DMS79 (cell line): ENCODE results near the gene SH2D1A.
"Not testable (repeated sequence)": the region's sequence is repeated elsewhere in the genome, so short reads cannot be mapped to it uniquely, and the experiment has no call there.

Experiments used
- DNase-seq: peaks from one replicate; lab custom pipeline; 2025; lab: John Stamatoyannopoulos, UW

Gene SH2D1A

GRCh38 chrX:124346117-124346876, at the start of gene SH2D1A:
SH2D1A (plus strand) TSS chrX:124346563; CDS start chrX:124346643, 80 bp downstream.
- no peak for DNase-seq

DNA sequence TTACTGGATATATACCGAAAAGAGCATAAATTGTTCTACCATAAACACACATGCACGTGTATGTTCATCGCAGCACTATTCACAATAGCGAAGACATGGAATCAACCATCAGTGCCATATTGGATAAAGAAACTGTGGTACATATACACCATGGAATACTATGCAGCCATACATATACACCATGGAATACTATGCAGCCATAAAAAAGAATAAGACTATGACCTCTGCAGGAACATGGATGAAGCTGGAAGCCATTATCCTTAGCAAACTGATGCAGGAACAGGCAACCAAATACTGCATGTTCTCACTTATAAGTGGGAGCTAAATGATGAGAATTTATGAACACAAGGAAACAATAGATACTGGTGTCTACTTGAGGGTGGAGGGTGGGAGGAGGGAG, 47.0 kb upstream of the SH2D1A start:
- not testable (repeated sequence) for DNase-seq

DNA sequence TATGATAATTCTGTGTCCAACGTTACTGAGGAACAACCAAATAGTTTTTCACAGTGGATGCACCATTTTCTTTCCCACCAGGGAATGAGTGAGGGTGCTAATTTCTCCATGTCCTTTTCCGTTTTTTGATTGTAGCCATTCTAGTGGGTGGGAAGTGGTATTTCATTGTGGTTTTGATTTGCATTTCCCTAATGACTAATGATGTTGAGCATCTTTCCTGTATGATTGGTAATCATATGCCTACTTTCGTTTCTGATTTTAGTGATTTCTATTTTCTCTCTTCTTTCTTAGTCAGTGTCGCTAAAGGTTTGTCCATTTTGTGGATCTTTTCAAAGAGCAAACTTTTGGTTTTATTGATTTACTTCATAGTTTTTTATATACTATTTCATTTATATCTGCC, 46.0 kb upstream of the SH2D1A start:
- DNase-seq = no peak

DNA sequence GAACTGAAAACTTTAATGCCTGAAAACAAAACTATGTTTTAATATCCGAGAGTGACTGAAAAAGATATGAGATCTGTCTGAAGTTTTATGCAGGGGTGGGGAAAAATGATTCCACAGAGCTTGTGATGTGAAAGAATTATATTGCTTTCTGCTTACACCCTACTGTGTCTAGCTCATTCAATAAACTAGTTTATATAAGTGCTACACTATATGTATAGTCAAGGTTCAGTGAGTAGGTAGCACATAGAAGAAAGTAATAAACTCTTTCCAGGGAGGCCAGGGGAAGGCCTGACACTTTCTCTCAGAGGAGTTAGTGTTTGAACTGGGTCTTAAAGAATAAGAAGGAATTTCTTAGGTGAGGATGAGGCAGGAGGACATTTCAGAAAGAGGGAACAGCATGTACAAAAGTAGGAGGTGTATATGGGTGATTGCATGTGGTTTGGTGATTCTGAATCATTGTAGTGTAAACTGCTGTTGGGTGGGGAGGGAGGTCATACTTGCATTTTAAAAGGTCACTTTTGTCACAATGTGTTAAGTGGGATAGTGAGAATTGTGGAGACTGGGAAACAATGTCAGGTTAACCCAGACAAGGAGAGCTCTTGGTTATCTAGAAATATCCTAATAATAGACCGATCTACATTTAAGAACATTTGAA, 39.0 kb upstream of the SH2D1A start:
- no peak for DNase-seq

DNA sequence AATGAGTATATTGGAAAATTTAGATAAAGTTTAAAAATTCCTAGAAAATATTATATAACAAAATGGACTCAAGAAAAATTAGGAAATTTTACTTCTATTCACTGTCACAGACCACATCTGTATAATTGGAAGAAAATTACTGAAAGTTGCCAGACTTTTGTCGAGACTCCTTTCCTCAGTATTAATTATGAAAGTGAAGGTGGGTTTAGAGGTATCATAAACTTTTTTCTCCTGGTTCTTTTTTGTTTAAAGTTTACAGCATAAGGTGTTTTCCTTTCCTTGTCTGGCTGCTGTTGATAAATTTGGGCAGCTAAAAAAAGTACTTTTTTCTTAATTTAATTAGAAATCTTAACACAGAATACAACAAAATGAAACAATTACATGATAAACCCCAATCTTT, 20.6 kb upstream of the SH2D1A start:
- no peak for DNase-seq

DNA sequence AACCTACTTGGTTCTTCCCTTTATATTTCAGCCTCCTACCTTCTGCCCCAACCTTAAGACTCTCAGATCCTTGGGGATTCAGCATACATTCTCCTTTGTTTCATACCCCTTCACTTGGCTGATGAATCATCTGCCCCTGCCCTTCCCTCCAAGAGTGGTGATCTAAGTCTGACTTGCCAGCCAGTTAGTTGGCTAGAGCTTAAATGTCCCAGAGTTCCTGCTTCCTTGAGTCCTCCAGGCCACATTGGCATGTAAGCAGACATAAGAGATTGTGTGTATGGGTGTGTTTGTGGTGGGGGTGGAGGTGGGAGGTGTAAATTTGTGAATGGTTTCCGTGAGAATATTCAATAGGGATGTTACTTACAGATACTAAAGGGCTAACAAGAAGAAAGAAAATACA, 17.6 kb upstream of the SH2D1A start:
- no peak for DNase-seq

- DNase-seq = no peak
These were observed 13.6 kb upstream of the SH2D1A start, which contains the start of gene TEX13D for GRCh38 chrX:124332481-124333424. TEX13D (plus strand) TSS chrX:124332660; CDS start chrX:124332918, 258 bp downstream.

GRCh38 chrX:124333862-124334261, 12.5 kb upstream of the SH2D1A start:
- DNase-seq = no peak

- not testable (repeated sequence) for DNase-seq
These were observed 11.8 kb upstream of the SH2D1A start for GRCh38 chrX:124334555-124334954.

- DNase-seq = no peak
These were observed 10.8 kb upstream of the SH2D1A start for GRCh38 chrX:124335598-124335997.

- DNase-seq = no peak
These were observed 8.4 kb upstream of the SH2D1A start for GRCh38 chrX:124337916-124338315.

DNA sequence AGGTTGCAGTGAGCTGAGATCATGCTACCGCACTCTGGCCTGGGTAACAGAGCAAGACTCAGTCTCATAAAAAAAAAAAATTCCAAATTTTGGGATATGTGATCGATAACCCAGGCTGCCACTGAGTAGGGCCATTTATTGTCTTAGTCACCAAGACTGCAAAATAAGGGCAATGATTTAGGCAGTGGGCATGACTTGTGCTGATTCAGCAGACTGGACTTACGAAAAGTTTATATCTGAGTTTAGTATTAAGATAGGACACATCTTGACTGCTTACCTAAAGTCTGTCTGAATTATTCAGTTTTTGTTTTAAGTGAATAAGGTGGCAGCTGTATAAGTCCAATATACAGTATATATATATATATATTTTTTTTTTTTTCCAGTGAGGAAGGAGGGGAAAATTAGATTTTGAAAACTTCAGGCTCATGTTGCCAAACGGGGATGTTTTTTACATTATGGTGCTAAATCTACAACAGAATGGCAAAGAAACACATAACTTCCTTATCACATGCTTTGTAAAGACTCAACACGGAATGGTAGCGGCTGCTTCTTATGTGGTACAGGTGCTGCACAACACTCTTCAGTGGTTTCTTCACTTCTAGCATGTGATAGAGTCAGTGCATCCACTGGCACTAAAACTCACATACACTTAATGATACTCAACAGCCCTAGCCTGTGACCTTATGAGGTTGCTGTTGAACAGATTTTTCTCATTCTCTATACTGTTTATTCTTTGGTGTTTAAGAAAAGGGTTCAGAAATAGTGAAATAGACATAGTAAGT, 7.4 kb upstream of the SH2D1A start:
- no peak for DNase-seq

GRCh38 chrX:124341396-124342132, 4.8 kb upstream of the SH2D1A start:
- no peak for DNase-seq

GRCh38 chrX:124342174-124342867, 4.0 kb upstream of the SH2D1A start:
- DNase-seq = no peak

DNA sequence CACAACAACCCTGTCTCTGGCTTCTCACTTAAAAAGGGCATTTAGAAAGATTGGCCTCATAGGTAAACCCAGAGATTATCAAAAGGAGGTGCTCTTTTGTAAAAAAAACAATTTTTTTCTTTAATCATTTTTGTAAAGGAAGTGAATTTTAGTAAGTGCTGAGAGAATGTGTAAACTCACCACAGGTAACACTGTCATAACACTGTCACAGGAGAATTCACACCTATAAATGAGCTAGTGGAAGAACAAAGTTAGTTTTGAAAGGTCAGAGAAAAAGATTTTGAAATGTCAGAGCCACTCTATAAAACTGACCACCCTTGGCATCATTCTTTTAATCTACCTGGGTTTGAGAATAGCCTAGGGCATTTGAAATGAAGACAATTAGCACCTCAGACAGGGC, 3.3 kb upstream of the SH2D1A start:
- no peak for DNase-seq

- DNase-seq = no peak
These were observed 2.1 kb upstream of the SH2D1A start for GRCh38 chrX:124344246-124344645.

DNA sequence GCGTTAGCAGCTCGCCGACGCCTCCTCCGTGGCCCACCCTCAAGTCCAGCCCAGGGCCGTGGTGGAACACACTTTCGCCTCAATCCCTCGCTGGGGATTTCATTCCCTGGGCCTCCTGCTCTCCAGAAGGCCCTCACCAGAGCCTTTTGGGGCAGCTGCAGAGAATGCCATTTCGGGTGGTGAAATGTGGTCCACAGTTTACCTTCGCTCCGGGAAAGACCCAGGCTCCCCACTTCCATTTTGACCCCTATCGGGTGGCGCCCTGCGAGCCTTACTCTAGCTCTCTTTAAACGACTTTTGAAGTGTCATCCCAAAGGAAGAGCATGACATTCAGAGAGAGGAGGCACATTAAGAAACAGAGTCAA, 496 bp downstream of the SH2D1A start:
- no peak for DNase-seq

DNA sequence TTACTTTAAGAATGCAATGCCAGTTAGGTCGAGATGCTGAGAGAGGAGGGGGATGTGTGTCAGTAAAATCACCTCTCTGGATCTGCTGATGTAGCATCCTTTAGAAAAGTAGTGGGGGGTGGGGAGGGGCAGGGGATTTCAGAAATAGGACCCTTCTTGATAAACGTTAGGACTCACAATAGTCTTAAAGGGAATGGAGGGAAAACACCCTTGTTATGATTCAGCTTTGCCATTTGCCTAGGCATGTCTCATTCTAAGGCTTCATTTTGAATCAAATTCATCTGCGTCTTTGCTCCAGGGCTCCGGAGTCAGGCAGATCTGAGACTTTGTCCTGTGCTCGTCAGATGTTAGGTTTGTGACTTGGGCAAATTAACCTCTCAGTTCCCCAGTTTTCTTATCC, 879 bp downstream of the SH2D1A start:
- no peak for DNase-seq

- no peak for DNase-seq
These were observed 1.8 kb downstream of the SH2D1A start for GRCh38 chrX:124348182-124348581.

GRCh38 chrX:124348885-124349453, 2.6 kb downstream of the SH2D1A start:
- no peak for DNase-seq
